K562 (cell line): ENCODE results near the gene C19orf12. TPM values are rescaled to one million over a fixed set of nuclear protein-coding genes. Genes with fewer than 3 reads are reported as not detected.

Experiments used
- ARID3A ChIP-seq: IDR thresholded peaks from 2 replicates; pipeline ENCODE4 v1.6.1; 2012; ENCODE audit warnings: low read depth, low read length, improper control_type of control experiment, borderline replicate concordance
- ATF1 ChIP-seq, 2 experiments: fragments of 450-650 bp in 1 of 2; IDR thresholded peaks; 2 replicates each; pipeline ENCODE4 v1.6.1; 2016; ENCODE audit warnings: missing compliant biosample characterization in 1 of 2, missing genetic modification characterization in 1 of 2
- BRD4 ChIP-seq: fragments of 200-600 bp; sonication (generic); IDR thresholded peaks from 2 replicates; pipeline ENCODE4 v1.6.1; 2017; ENCODE audit warnings: inconsistent platforms
- CBX1 ChIP-seq: sonication (generic); IDR thresholded peaks from 2 replicates; pipeline ENCODE4 v1.6.1; 2016; ENCODE audit warnings: antibody characterized with exemption, low read depth, mild to moderate bottlenecking
- CBX3 ChIP-seq, 2 experiments: IDR thresholded peaks; 1 replicate in 1 of 2; 2 replicates in 1 of 2; pipeline ENCODE4 v1.6.1; 2012; ENCODE audit warnings: inconsistent platforms in 2 of 2, low read length in 2 of 2, borderline replicate concordance in 1 of 2, control low read depth in 1 of 2
- CEBPB ChIP-seq: fragments of 450-650 bp; IDR thresholded peaks from 2 replicates; pipeline ENCODE4 v1.6.1; 2016; ENCODE audit warnings: missing genetic modification characterization, missing compliant biosample characterization
- CEBPZ ChIP-seq: fragments of 150-350 bp; IDR thresholded peaks from 2 replicates; pipeline ENCODE4 v1.6.1; 2014; ENCODE audit warnings: low read depth, mild to moderate bottlenecking, low read length, borderline replicate concordance
- ETV6 ChIP-seq, 3 experiments: fragments of 150-350 bp in 1 of 3; sonication (generic) in 1 of 3; formaldehyde crosslinking in 1 of 3; IDR thresholded peaks; 2 replicates each; pipeline versions ENCODE4 v1.6.1 to v1.8.0; 2014 to 2022; ENCODE audit warnings: borderline replicate concordance in 2 of 3, low read depth in 2 of 3, antibody characterized with exemption in 1 of 3, low read length in 1 of 3, mild to moderate bottlenecking in 1 of 3, missing genetic modification reagents in 1 of 3
- NFATC3 ChIP-seq: fragments of 450-650 bp; IDR thresholded peaks from 2 replicates; pipeline ENCODE4 v1.6.1; 2017; ENCODE audit warnings: mild to moderate bottlenecking
- NONO ChIP-seq, 2 experiments: fragments of 200-400 bp in 1 of 2; fragments of 450-650 bp in 1 of 2; formaldehyde crosslinking in 1 of 2; IDR thresholded peaks; 2 replicates each; pipeline ENCODE4 v1.6.1; 2017; ENCODE audit warnings: low read depth in 2 of 2, mild to moderate bottlenecking in 2 of 2, moderate library complexity in 2 of 2, low read length in 1 of 2
- PHF20 ChIP-seq: fragments of 450-650 bp; IDR thresholded peaks from 2 replicates; pipeline ENCODE4 v1.6.1; 2018; ENCODE audit not compliant: partially characterized antibody
- PPARD ChIP-seq: fragments of 250-450 bp; sonication (Bioruptor Pico); IDR thresholded peaks from 2 replicates; pipeline ENCODE4 v1.8.0; 2022; ENCODE audit warnings: inconsistent platforms, mild to moderate bottlenecking, moderate library complexity
- SMARCA4 ChIP-seq: fragments of 450-650 bp; IDR thresholded peaks from 2 replicates; pipeline ENCODE4 v1.6.1; 2016
- SREBF1 ChIP-seq: fragments of 150-350 bp; IDR thresholded peaks from 2 replicates; pipeline ENCODE4 v1.6.1; 2014; ENCODE audit warnings: antibody characterized with exemption, low read depth, low read length, borderline replicate concordance
- TAF1 ChIP-seq: IDR thresholded peaks from 2 replicates; pipeline ENCODE4 v1.6.1; 2011; ENCODE audit warnings: mild to moderate bottlenecking, low read length, moderate library complexity; ENCODE audit not compliant: insufficient read depth, control insufficient read depth, severe bottlenecking; ENCODE audit errors: extremely low read depth
- ZNF143 ChIP-seq: sonication (generic); formaldehyde crosslinking; IDR thresholded peaks from 2 replicates; pipeline ENCODE4 v1.9.0; 2022; ENCODE audit warnings: mild to moderate bottlenecking, missing genetic modification reagents
- ZNF512 ChIP-seq: IDR thresholded peaks from 2 replicates; pipeline ENCODE4 v1.6.1; 2016; ENCODE audit warnings: missing genetic modification characterization, missing compliant biosample characterization
- ZNF584 ChIP-seq: fragments of 200-800 bp; sonication (Bioruptor generic); IDR thresholded peaks from 2 replicates; pipeline ENCODE4 v1.6.1; 2016; ENCODE audit warnings: low read depth, mild to moderate bottlenecking, missing genetic modification characterization, missing compliant biosample characterization
- ZNF766 ChIP-seq: fragments of 200-800 bp; sonication (Bioruptor generic); conservative IDR thresholded peaks from 2 replicates; pipeline ENCODE4 v1.6.1; 2016; ENCODE audit warnings: missing genetic modification characterization, missing compliant biosample characterization
- polyA plus RNA-seq, 8 experiments: library from polyadenylated mRNA; depleted of rRNA in 4 of 8; stranded (reverse) in 5 of 8; unstranded in 3 of 8; fragments of >200 nt; fragmentation: Nextera tagmentation in 2 of 8; fragmentation: Illumina TruSeq in 1 of 8; extraction: Ambion mirVana in 2 of 8; extraction: Trizol in 1 of 8; gene quantifications; 2 replicates each; pipeline versions ENCODE4 v1.2.1 to v1.2.3, GENCODE V29; 2011 to 2014; ENCODE audit warnings: inconsistent platforms in 1 of 8, missing spikeins in 1 of 8
- total RNA-seq, 7 experiments: library from RNA; depleted of rRNA in 6 of 7; stranded (reverse); fragments of >200 nt in 6 of 7; fragmentation: Illumina TruSeq in 2 of 7; extraction: Trizol in 2 of 7; gene quantifications; 2 replicates each; pipeline versions ENCODE4 v1.2.1 to v1.2.3, GENCODE V29; 2011 to 2021; ENCODE audit warnings: low replicate concordance in 1 of 7

Gene C19orf12
- total and polyA plus RNA-seq, 9 of the 15 experiments (the other 6 are each of a cell fraction or from before 2014, with no cell fraction given), result 1.9 to 14.5 (median 10.2) TPM

- TF ChIP-seq PPARD (CRISPR knock-in tag), result no peak
- no peak for TF ChIP-seq ZNF143 (CRISPR knock-in tag)
- TF ChIP-seq ARID3A, result no peak
- TF ChIP-seq CBX3 (IDR thresholded peaks at IDR 0.05; ENCODE audit: borderline replicate concordance in 1 of 2, low read length in 2 of 2), result no peak
- TF ChIP-seq ZNF766 (CRISPR knock-in tag), result peak; percentile 97
- no peak for TF ChIP-seq BRD4
- no peak for TF ChIP-seq ETV6 (IDR thresholded peaks at IDR 0.05; ENCODE audit: borderline replicate concordance in 1 of 2, low read depth in 2 of 2, low read length in 1 of 2)
- TF ChIP-seq ETV6 (CRISPR knock-in tag; IDR thresholded peaks at IDR 0.05; ENCODE audit: borderline replicate concordance), result no peak
- no peak for TF ChIP-seq TAF1
- peak; percentile 57; the same call in 1 of the 2 replicates for TF ChIP-seq SMARCA4
- 0 out of 2 replicates have a peak, but pooled peaks have one; percentile 22 for TF ChIP-seq ZNF584
- no peak for TF ChIP-seq SREBF1
- TF ChIP-seq CEBPZ, result no peak
- no peak for TF ChIP-seq NFATC3
- no peak for TF ChIP-seq NONO (IDR thresholded peaks at IDR 0.05; ENCODE audit: low read depth in 2 of 2, low read length in 1 of 2)
- no peak for TF ChIP-seq CEBPB
- TF ChIP-seq ATF1 (CRISPR knock-in tag; IDR thresholded peaks at IDR 0.05), result no peak
- no peak for TF ChIP-seq ATF1 (tag; IDR thresholded peaks at IDR 0.05)
- no peak for TF ChIP-seq CBX1
- TF ChIP-seq PHF20, result no peak
- no peak for TF ChIP-seq ZNF512 (tag)
Measured at GRCh38 chr19:29662604-29663404, 52.3 kb downstream of the C19orf12 start (continued).
